Measurements from ENCODE around the gene LYPLA2.

DNA sequence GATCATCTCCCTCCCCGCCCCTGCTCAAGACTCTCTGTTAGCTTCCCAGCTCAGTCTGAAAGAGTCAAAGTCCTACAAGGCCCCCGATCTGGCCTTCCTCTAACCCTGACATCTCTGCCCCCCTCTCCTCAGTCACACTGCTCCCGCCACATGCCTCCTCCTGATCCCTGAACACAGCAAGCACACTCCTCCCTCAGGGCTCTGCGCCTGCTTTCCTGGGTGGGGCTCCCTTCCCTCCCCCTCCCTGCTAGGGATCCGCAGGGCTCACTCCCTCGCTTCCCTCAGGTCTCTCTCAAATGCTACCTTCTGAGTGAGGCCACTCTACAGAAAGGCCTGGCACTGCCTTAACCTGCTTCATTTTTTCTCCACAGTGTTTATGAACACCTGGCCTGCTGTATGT lies 15.3 kb downstream of the LYPLA2 start:
- TF ChIP-seq, protein P1, sequence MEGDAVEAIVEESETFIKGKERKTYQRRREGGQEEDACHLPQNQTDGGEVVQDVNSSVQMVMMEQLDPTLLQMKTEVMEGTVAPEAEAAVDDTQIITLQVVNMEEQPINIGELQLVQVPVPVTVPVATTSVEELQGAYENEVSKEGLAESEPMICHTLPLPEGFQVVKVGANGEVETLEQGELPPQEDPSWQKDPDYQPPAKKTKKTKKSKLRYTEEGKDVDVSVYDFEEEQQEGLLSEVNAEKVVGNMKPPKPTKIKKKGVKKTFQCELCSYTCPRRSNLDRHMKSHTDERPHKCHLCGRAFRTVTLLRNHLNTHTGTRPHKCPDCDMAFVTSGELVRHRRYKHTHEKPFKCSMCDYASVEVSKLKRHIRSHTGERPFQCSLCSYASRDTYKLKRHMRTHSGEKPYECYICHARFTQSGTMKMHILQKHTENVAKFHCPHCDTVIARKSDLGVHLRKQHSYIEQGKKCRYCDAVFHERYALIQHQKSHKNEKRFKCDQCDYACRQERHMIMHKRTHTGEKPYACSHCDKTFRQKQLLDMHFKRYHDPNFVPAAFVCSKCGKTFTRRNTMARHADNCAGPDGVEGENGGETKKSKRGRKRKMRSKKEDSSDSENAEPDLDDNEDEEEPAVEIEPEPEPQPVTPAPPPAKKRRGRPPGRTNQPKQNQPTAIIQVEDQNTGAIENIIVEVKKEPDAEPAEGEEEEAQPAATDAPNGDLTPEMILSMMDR (IDR thresholded peaks at IDR 0.05) = no peak
- TF ChIP-seq, protein P2, sequence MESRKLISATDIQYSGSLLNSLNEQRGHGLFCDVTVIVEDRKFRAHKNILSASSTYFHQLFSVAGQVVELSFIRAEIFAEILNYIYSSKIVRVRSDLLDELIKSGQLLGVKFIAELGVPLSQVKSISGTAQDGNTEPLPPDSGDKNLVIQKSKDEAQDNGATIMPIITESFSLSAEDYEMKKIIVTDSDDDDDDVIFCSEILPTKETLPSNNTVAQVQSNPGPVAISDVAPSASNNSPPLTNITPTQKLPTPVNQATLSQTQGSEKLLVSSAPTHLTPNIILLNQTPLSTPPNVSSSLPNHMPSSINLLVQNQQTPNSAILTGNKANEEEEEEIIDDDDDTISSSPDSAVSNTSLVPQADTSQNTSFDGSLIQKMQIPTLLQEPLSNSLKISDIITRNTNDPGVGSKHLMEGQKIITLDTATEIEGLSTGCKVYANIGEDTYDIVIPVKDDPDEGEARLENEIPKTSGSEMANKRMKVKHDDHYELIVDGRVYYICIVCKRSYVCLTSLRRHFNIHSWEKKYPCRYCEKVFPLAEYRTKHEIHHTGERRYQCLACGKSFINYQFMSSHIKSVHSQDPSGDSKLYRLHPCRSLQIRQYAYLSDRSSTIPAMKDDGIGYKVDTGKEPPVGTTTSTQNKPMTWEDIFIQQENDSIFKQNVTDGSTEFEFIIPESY (IDR thresholded peaks at IDR 0.05; ENCODE audit: borderline replicate concordance, low read depth) = no peak
- no peak for TF ChIP-seq NFIC (IDR thresholded peaks at IDR 0.05; ENCODE audit: borderline replicate concordance)
- TF ChIP-seq, protein P3, sequence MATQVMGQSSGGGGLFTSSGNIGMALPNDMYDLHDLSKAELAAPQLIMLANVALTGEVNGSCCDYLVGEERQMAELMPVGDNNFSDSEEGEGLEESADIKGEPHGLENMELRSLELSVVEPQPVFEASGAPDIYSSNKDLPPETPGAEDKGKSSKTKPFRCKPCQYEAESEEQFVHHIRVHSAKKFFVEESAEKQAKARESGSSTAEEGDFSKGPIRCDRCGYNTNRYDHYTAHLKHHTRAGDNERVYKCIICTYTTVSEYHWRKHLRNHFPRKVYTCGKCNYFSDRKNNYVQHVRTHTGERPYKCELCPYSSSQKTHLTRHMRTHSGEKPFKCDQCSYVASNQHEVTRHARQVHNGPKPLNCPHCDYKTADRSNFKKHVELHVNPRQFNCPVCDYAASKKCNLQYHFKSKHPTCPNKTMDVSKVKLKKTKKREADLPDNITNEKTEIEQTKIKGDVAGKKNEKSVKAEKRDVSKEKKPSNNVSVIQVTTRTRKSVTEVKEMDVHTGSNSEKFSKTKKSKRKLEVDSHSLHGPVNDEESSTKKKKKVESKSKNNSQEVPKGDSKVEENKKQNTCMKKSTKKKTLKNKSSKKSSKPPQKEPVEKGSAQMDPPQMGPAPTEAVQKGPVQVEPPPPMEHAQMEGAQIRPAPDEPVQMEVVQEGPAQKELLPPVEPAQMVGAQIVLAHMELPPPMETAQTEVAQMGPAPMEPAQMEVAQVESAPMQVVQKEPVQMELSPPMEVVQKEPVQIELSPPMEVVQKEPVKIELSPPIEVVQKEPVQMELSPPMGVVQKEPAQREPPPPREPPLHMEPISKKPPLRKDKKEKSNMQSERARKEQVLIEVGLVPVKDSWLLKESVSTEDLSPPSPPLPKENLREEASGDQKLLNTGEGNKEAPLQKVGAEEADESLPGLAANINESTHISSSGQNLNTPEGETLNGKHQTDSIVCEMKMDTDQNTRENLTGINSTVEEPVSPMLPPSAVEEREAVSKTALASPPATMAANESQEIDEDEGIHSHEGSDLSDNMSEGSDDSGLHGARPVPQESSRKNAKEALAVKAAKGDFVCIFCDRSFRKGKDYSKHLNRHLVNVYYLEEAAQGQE (IDR thresholded peaks at IDR 0.05; ENCODE audit: low read depth, low read length) = no peak
- no peak for TF ChIP-seq FOSL2 (IDR thresholded peaks at IDR 0.05; ENCODE audit: borderline replicate concordance, low read depth)
- TF ChIP-seq FOXJ3 (CRISPR knock-in tag; IDR thresholded peaks at IDR 0.05) = no peak
- no peak for TF ChIP-seq EZH2phosphoT487 (IDR thresholded peaks at IDR 0.05; ENCODE audit: borderline replicate concordance, low read depth)
- TF ChIP-seq RFX5 (IDR thresholded peaks at IDR 0.05; ENCODE audit: low read length) = no peak
- no peak for TF ChIP-seq TCF12 (IDR thresholded peaks at IDR 0.05)
- no peak for TF ChIP-seq EP300 (IDR thresholded peaks at IDR 0.05; ENCODE audit: borderline replicate concordance in 1 of 2, low read depth in 1 of 2, low read length in 1 of 2)
- TF ChIP-seq, protein P4, sequence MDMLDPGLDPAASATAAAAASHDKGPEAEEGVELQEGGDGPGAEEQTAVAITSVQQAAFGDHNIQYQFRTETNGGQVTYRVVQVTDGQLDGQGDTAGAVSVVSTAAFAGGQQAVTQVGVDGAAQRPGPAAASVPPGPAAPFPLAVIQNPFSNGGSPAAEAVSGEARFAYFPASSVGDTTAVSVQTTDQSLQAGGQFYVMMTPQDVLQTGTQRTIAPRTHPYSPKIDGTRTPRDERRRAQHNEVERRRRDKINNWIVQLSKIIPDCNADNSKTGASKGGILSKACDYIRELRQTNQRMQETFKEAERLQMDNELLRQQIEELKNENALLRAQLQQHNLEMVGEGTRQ (IDR thresholded peaks at IDR 0.05; ENCODE audit: borderline replicate concordance, low read depth, low read length) = no peak

Measured in SK-N-SH (cell line).